Measurements from ENCODE around the gene TCTN1. TPM values are rescaled to one million over a fixed set of nuclear protein-coding genes. Genes with fewer than 3 reads are reported as not detected.

TCTN1 gene
- total and polyA plus RNA-seq, 2 of the 4 experiments (the other 2 are of a cell fraction): 11.7 to 18.8 TPM

- H3K56ac ChIP-seq (ENCODE audit: extremely low read depth, insufficient read depth, low read length): no peak overlapping the region
- H3K4me1 ChIP-seq (ENCODE audit: control insufficient read depth, insufficient read depth, low read length): no peaks in the 10 kb centered on the region
- CTCF ChIA-PET: no interaction called here
- H3K4me2 ChIP-seq (ENCODE audit: low read depth, low read length): no peak overlapping the region
- H3K27ac ChIP-seq (ENCODE audit: insufficient read depth, low read length): no peak overlapping the region
- no peak overlapping the region for H2BK15ac ChIP-seq (ENCODE audit: low read depth, low read length)
- no peak overlapping the region for H3K4me3 ChIP-seq (ENCODE audit: insufficient read depth, low read depth, low read length)
- in situ Hi-C loops (cut with MboI; ENCODE audit: low sequenced_read_pairs) (no loop called here), intact Hi-C loops (cut with micrococcal nuclease) (no loop called here), dilution Hi-C loops (cut with HindIII; ENCODE audit: low sequenced_read_pairs, unreplicated experiment) (no loop called here)
- H2AK9ac ChIP-seq (replicated peaks; ENCODE audit: low read depth, low read length, poor library complexity): no peak overlapping the region
- 60% methylated on average over 1 of the region's 9 CpGs; no CpG with 5 or more reads in 1 of the 2 experiments for WGBS, 2 experiments (ENCODE audit: extremely low coverage in 2 of 2, insufficient read length in 1 of 2)
- no peak overlapping the region for H3K9ac ChIP-seq (ENCODE audit: low read depth, low read length)
- H2BK120ac ChIP-seq (ENCODE audit: low read depth, low read length): no peak overlapping the region
- no peak overlapping the region for H2BK20ac ChIP-seq (ENCODE audit: low read depth, low read length)
- H2AK5ac ChIP-seq (ENCODE audit: low read depth, low read length): no peak overlapping the region
- H3K27me3 ChIP-seq (ENCODE audit: control insufficient read depth, insufficient read depth, low read length): no peaks in the 10 kb centered on the region; the same call in 1 of the 2 replicates
- BruUV-seq (replicated peaks): no TSS peak
- no peak overlapping the region for H3K23ac ChIP-seq (ENCODE audit: low read depth, low read length)
- H3K18ac ChIP-seq (ENCODE audit: low read depth, low read length): no peak overlapping the region
- H4K8ac ChIP-seq (ENCODE audit: low read depth in 2 of 2, low read length in 2 of 2): no peak overlapping the region
- no peaks in the 10 kb centered on the region for H3K9me3 ChIP-seq (ENCODE audit: control insufficient read depth, insufficient read depth, low read length)
- POLR2A ChIA-PET (ENCODE audit: unreplicated experiment): no interaction called here
- H4K5ac ChIP-seq (ENCODE audit: low read depth, low read length): no peak overlapping the region
- no peak for ATAC-seq (ENCODE audit: low read depth)
- no peak for DNase-seq
- no peak overlapping the region for H4K91ac ChIP-seq (ENCODE audit: insufficient read depth, low read depth, low read length)
- no peak overlapping the region for H2AFZ ChIP-seq (replicated peaks; ENCODE audit: low read length, poor library complexity)
- no peaks in the 10 kb centered on the region for H4K20me1 ChIP-seq (ENCODE audit: insufficient read depth, low read length)
- no peaks in the 10 kb centered on the region for H3K36me3 ChIP-seq (ENCODE audit: control insufficient read depth, insufficient read depth, low read length)
- no peaks in the 10 kb centered on the region for H3K79me1 ChIP-seq (ENCODE audit: low read depth in 1 of 2, low read length in 2 of 2)
- H2BK5ac ChIP-seq (ENCODE audit: low read depth, low read length, poor library complexity, severe bottlenecking): no peak overlapping the region
- TF ChIP-seq ELK1 (IDR thresholded peaks at IDR 0.05; ENCODE audit: borderline replicate concordance, low read depth, low read length): no peak
- TF ChIP-seq CHD1 (IDR thresholded peaks at IDR 0.05; ENCODE audit: low read depth, low read length): no peak
- TF ChIP-seq MAZ (IDR thresholded peaks at IDR 0.05; ENCODE audit: borderline replicate concordance, low read depth, low read length): no peak
- TF ChIP-seq NFE2L2 (IDR thresholded peaks at IDR 0.05; ENCODE audit: low read depth, low read length): no peak
- TF ChIP-seq FOS (IDR thresholded peaks at IDR 0.05; ENCODE audit: low read depth, low read length): no peak
- TF ChIP-seq CEBPB (IDR thresholded peaks at IDR 0.05; ENCODE audit: low read depth, low read length): no peak
- no peak for TF ChIP-seq BHLHE40 (IDR thresholded peaks at IDR 0.05; ENCODE audit: low read depth, low read length)
- no peak for TF ChIP-seq MAFK (IDR thresholded peaks at IDR 0.05; ENCODE audit: low read depth, low read length)
- no peak for TF ChIP-seq SMC3 (IDR thresholded peaks at IDR 0.05; ENCODE audit: low read depth, low read length)
- TF ChIP-seq MXI1 (IDR thresholded peaks at IDR 0.05; ENCODE audit: borderline replicate concordance, low read depth, low read length): no peak
- no peak for TF ChIP-seq RFX5 (IDR thresholded peaks at IDR 0.05; ENCODE audit: low read depth, low read length)
- TF ChIP-seq RCOR1 (IDR thresholded peaks at IDR 0.05; ENCODE audit: insufficient replicate concordance, low read length): no peak
- TF ChIP-seq CTCF (conservative IDR thresholded peaks at IDR 0.05; ENCODE audit: low read depth, low read length): no peak
- TF ChIP-seq USF2 (IDR thresholded peaks at IDR 0.05; ENCODE audit: low read depth, low read length): no peak
- TF ChIP-seq POLR2A (IDR thresholded peaks at IDR 0.05; ENCODE audit: low read depth, low read length): no peak
- no peak overlapping the region for H3K4ac ChIP-seq (ENCODE audit: low read depth, low read length)
- no peak overlapping the region for H3K14ac ChIP-seq (replicated peaks; ENCODE audit: low read depth, low read length)
- H3K9me1 ChIP-seq (ENCODE audit: insufficient read depth, low read length): no peaks in the 10 kb centered on the region
Measured at GRCh38 chr12:110657747-110658146, 43.8 kb downstream of the TCTN1 start.

Measured in IMR-90 (cell line).